Measurements from ENCODE around the gene REM2.

Gene REM2

GRCh38 chr14:22865424-22866405, 17.3 kb upstream of the REM2 start:
- Histone ChIP-seq H3K4me2 (ENCODE audit: low read depth, low read length, poor library complexity, severe bottlenecking) (peak overlapping the region; percentile 21), H3K27me3 (ENCODE audit: insufficient read depth, low read length, poor library complexity, severe bottlenecking) (peaks cover 22% of the 10 kb centered on the region), H3K79me2 (ENCODE audit: insufficient read depth, low read length) (no peaks in the 10 kb centered on the region), H3K9ac (ENCODE audit: low read depth, low read length, poor library complexity, severe bottlenecking) (no peak overlapping the region), H3F3A (ENCODE audit: low read depth) (no peaks in the 10 kb centered on the region), H2AFZ (ENCODE audit: low read length) (no peak overlapping the region), H3K4me3 (ENCODE audit: low read length, poor library complexity, severe bottlenecking) (no peak overlapping the region), H3K36me3 (ENCODE audit: insufficient read depth, low read length) (no peaks in the 10 kb centered on the region), H3K9me2 (replicated peaks; ENCODE audit: low read depth, low read length) (no peaks in the 10 kb centered on the region), H3K4me1 (ENCODE audit: insufficient read depth, low read length, poor library complexity, severe bottlenecking) (peaks cover 17% of the 10 kb centered on the region), H4K20me1 (ENCODE audit: insufficient read depth, low read length, poor library complexity, severe bottlenecking) (no peaks in the 10 kb centered on the region), H3K9me3 (ENCODE audit: insufficient read depth, low read depth, low read length) (no peaks in the 10 kb centered on the region)
- TF ChIP-seq EZH2phosphoT487 (IDR thresholded peaks at IDR 0.05; ENCODE audit: borderline replicate concordance), result no peak
- TF ChIP-seq CTCF (conservative IDR thresholded peaks at IDR 0.05; ENCODE audit: low read length), result peak; percentile 72

GRCh38 chr14:22866874-22867273, 16.1 kb upstream of the REM2 start:
- H2AFZ ChIP-seq (ENCODE audit: low read length), result no peak overlapping the region
- TF ChIP-seq CTCF (conservative IDR thresholded peaks at IDR 0.05; ENCODE audit: low read length) (no peak), EZH2phosphoT487 (IDR thresholded peaks at IDR 0.05; ENCODE audit: borderline replicate concordance) (no peak)

GRCh38 chr14:22870811-22871223, 12.2 kb upstream of the REM2 start:
- H3K9me2 ChIP-seq (replicated peaks; ENCODE audit: low read depth, low read length), result no peaks in the 10 kb centered on the region
- no peak for TF ChIP-seq EZH2phosphoT487 (IDR thresholded peaks at IDR 0.05; ENCODE audit: borderline replicate concordance)
- no peak for TF ChIP-seq CTCF (conservative IDR thresholded peaks at IDR 0.05; ENCODE audit: low read length)
- H3K9ac ChIP-seq (ENCODE audit: low read depth, low read length, poor library complexity, severe bottlenecking), result peak overlapping the region; percentile 81
- H4K20me1 ChIP-seq (ENCODE audit: insufficient read depth, low read length, poor library complexity, severe bottlenecking), result no peaks in the 10 kb centered on the region
- H3K4me1 ChIP-seq (ENCODE audit: insufficient read depth, low read length, poor library complexity, severe bottlenecking), result peaks cover 17% of the 10 kb centered on the region
- H3K36me3 ChIP-seq (ENCODE audit: insufficient read depth, low read length), result peaks cover 8% of the 10 kb centered on the region; the same call in 1 of the 2 replicates
- no peaks in the 10 kb centered on the region for H3K9me3 ChIP-seq (ENCODE audit: insufficient read depth, low read depth, low read length)
- H3K79me2 ChIP-seq (ENCODE audit: insufficient read depth, low read length), result peaks cover 3% of the 10 kb centered on the region; the same call in 1 of the 2 replicates
- H3K4me3 ChIP-seq (ENCODE audit: low read length, poor library complexity, severe bottlenecking), result peak overlapping the region; percentile 83
- H2AFZ ChIP-seq (ENCODE audit: low read length), result peak overlapping the region; percentile 83
- no peaks in the 10 kb centered on the region for H3K27me3 ChIP-seq (ENCODE audit: insufficient read depth, low read length, poor library complexity, severe bottlenecking)
- peak overlapping the region; percentile 69 for H3K4me2 ChIP-seq (ENCODE audit: low read depth, low read length, poor library complexity, severe bottlenecking)
- peaks cover 4% of the 10 kb centered on the region; the same call in 1 of the 2 replicates for H3F3A ChIP-seq (ENCODE audit: low read depth)

More at GRCh38 chr14:22866874-22867273, 16.1 kb upstream of the REM2 start:
- peaks cover 18% of the 10 kb centered on the region for H3K4me1 ChIP-seq (ENCODE audit: insufficient read depth, low read length, poor library complexity, severe bottlenecking)
- no peaks in the 10 kb centered on the region for H3K9me2 ChIP-seq (replicated peaks; ENCODE audit: low read depth, low read length)
- H4K20me1 ChIP-seq (ENCODE audit: insufficient read depth, low read length, poor library complexity, severe bottlenecking), result no peaks in the 10 kb centered on the region
- peaks cover 10% of the 10 kb centered on the region for H3K27me3 ChIP-seq (ENCODE audit: insufficient read depth, low read length, poor library complexity, severe bottlenecking)
- H3K9me3 ChIP-seq (ENCODE audit: insufficient read depth, low read depth, low read length), result no peaks in the 10 kb centered on the region
- H3K4me2 ChIP-seq (ENCODE audit: low read depth, low read length, poor library complexity, severe bottlenecking), result no peak overlapping the region
- no peak overlapping the region for H3K4me3 ChIP-seq (ENCODE audit: low read length, poor library complexity, severe bottlenecking)
- H3K9ac ChIP-seq (ENCODE audit: low read depth, low read length, poor library complexity, severe bottlenecking), result no peak overlapping the region
- no peaks in the 10 kb centered on the region for H3K79me2 ChIP-seq (ENCODE audit: insufficient read depth, low read length)
- peaks cover 4% of the 10 kb centered on the region; the same call in 1 of the 2 replicates for H3F3A ChIP-seq (ENCODE audit: low read depth)
- no peaks in the 10 kb centered on the region for H3K36me3 ChIP-seq (ENCODE audit: insufficient read depth, low read length)

All from Loucy (cell line).